NCI-H1417 treated with DMSO at 0.1 percent for 48 hours (cell line): ENCODE results near the gene CEP112.
"Not testable (repeated sequence)": the region's sequence is repeated elsewhere in the genome, so short reads cannot be mapped to it uniquely, and the experiment has no call there.

ENCODE experiments used
- DNase-seq: peaks from one replicate; lab custom pipeline; 2025; lab: John Stamatoyannopoulos, UW

The CEP112 gene

DNA sequence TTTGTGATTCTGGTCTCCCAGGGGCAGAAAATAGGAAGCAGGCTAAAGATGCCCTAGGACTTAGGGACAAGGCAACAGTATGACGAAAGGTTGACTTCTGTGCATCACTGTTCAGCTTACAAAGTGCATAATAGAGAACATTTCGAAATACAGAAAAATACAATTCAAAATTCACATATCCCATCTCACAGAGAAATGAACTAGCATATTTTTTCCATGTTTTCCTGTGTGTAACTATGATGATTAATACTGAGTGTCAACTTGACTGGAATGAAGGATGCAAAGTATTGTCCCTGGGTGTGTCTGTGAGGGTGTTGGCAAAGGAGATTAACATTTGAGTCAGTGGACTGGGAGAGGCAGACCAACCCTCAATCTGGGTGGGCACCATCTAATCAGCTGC, 365.4 kb downstream of the CEP112 start:
- not testable (repeated sequence) for DNase-seq

GRCh38 chr17:65824901-65825300, 367.0 kb downstream of the CEP112 start:
- DNase-seq, result no peak

DNA sequence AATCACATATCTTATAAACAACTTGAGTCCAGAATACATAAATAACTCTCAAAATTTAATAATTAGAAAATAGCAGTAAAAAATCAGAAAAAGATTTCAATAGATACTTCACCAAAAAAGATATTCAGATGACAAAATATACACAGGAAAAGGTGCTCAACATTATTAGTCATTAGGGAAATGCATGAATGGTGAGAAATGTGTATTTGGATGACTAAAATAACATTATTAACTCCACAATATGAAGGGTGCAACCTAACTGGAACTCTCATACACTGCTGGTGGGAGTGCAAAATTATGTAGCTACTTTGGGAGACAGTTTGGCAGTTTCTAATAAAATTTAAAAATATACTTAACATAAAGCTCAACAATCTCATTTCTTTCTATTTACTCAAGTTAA, 368.2 kb downstream of the CEP112 start:
- DNase-seq, result no peak

GRCh38 chr17:65820811-65821210, 371.1 kb downstream of the CEP112 start:
- no peak for DNase-seq

DNA sequence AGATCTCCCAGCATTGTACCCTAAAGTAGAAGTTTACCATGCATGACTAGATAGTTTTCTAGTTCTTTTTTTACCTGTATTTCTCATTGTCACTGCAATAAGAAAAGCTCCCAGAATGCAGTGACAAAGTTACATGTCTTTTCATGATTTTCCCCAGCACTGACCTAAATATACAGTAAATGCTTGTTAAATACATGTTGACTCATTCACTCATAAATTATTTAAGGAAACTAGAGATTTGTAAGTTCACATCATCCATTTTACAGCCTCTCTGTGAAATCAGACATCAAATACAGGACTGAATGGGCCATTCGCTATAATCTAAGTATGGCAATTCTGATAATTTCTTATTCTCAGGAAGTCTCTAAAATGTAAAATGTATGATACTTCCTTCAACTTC, 371.6 kb downstream of the CEP112 start:
- DNase-seq, result no peak

GRCh38 chr17:65819810-65820209, 372.1 kb downstream of the CEP112 start:
- DNase-seq, result no peak

DNA sequence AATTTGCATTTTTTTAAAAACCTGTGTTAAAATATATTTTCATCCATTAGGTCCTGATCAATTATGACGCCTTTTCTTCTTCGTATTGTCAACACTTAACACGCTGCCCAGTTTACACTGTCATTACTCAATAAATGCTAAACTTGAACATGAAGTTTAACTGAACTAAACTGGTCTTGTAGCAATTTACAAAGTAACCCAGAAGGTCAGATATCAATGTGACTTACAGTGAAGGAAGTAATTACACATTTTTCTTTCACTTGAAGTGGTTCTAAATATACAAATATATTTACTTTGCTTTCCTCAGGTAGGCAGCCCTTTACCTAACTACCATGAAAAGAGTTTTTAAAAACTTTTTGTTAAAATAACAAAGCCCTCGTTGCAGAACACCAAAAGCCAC, 374.0 kb downstream of the CEP112 start:
- no peak for DNase-seq

GRCh38 chr17:65814418-65814817, 377.5 kb downstream of the CEP112 start:
- no peak for DNase-seq

DNA sequence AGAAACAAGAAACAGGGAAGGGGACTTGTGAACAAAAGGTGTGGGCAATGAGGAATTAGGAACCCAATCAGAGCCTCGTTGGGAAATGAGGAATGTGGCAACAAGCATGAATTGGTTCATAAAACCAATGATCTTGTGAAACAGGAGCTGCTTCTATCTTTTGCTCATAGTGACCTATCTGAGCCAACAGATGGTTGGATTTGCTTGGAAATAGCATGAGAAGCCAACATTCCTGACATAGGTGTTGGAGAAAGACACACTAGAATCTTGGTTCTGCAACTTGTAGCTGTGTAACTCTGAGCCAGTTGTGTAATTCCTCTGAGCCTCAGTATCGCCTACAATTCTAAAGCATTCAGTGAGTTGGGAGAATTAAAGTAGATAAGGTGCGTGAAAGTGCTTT, 378.6 kb downstream of the CEP112 start:
- DNase-seq, result no peak

DNA sequence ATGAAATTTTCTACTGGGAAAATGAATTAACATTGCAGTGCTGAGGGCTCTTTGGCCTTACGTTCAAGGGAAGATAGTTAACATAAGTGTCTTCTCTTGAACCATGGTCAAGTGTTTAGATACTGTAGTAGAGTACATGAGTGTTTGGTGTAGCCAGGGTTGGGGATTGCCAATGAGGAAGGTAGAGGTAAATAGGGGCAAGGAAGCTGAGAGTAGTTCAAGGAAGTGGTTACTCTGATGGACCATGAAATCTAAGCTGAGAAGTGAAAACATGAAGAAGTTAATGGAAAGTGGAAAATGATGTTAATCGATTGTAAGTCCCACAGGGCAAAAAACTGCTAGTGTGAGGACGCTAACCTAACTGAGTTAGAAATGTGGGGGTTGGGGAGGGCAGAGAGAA, 380.9 kb downstream of the CEP112 start:
- DNase-seq, result no peak

DNA sequence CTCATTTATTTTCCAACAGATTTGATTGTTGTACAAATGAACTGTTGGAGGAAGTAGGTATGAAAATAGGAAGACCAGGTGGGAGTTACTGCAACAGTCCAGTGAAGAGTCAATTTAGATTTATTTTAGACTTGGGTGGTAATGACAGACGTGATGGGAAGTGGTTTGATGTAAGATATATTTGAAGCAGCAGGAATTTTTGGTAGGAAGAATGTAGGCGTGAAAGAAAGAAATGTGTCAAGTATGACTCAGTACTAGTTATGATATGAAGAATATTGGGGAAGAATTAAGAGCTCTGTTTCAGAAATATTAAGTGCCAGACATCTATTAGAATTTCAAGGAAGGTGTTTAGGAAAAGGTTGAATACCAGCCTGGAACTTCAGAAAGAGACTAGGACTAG, 382.6 kb downstream of the CEP112 start:
- no peak for DNase-seq

DNA sequence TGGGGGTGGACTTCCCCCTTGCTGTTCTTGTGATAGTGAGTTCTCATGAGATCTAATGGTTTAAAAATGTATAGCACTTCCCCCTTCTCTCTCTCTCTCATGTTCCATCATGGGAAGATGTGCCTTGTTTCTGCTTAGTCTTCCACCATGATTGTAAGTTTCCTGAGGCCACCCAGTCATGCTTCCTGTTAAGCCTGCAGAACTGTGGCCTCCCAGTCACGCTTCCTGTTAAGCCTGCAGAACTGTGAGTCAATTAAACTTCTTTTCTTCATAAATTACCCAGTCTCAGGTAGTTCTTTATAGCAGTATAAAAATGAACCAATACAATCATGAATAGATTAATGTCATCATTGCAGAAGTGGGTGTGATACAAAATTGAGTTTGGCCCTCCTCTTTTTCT, 383.4 kb downstream of the CEP112 start:
- not testable (repeated sequence) for DNase-seq

GRCh38 chr17:65807361-65807760, 384.6 kb downstream of the CEP112 start:
- no peak for DNase-seq

- DNase-seq, result no peak
Observed at GRCh38 chr17:65801513-65801912, 390.4 kb downstream of the CEP112 start.

GRCh38 chr17:65800655-65801054, 391.3 kb downstream of the CEP112 start:
- no peak for DNase-seq

DNA sequence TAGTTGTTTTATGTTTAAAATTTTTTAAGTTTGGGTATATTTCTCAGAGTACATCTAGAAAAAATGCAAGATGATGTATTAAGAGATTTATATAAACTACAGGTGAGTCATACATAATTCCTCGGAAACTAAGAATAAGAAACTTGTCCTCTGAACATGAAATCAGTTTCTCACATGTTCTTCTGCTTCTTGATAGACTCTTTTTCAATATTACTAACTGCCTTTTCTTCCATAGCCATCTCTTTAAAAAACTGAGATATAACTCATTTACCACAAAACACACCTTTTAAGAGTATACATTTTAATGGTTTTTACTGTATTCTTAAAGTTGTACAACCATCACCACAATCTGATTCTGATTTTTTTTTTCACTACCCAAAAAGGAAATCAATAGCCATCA, 392.1 kb downstream of the CEP112 start:
- DNase-seq, result no peak

DNA sequence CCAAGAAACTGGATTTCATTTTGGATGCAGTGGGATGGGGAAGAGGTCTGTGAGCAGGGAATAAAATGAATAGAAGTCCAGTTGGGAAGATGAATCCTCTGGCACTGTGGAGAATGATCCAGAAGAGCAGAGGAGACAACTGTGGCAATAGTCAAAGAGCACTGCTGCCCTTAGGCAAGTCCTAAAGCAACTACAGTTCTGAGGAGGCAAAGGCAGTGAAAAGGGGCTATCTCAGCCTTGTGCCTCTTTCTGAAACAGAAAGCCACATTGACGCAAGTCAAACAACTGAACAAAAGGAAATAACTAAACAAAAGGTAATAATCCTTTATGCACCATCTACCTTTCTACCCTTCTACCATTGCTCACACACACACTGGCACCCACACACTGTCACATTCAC, 392.5 kb downstream of the CEP112 start:
- no peak for DNase-seq

- DNase-seq, result no peak
Observed at GRCh38 chr17:65797809-65798208, 394.1 kb downstream of the CEP112 start.

GRCh38 chr17:65797101-65797500, 394.8 kb downstream of the CEP112 start:
- no peak for DNase-seq

DNA sequence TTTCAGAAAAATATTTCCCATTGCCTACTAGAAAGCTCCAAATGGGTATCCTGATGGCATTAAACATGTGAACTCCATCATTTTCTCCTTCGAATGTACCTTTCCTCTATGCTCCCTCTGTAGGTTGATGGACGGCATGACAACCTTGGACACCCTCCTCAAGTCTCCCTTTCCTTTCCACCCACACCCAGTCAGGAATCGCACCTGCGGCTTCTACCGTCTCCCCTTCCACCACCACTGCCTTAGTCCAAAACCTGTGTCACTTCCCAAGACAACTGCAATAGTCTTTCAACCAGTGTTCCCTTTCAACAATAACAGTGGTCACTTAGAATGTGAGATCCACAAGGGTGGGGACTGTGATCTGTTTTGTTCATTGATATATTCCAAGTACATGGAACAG, 397.4 kb downstream of the CEP112 start:
- DNase-seq, result no peak

DNA sequence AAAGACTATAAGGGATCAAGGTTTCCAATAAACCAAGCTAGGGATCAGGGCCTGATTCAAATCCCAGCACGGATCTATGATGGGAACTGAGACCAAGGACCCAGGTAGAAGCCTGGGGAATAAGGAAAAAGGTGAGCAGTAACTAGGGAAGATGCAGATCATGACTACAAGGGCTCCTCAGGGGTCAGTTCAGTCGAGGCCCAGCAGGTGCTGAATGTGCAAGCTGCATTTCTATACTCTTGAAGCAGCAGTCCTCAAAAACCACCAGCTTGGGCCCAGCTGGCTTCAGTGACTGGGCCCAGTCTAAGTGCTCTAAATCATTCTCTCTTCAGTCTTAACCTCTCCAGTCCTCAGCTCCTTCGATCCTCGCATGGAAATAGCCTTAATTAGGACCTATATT, 401.7 kb downstream of the CEP112 start:
- DNase-seq, result no peak

DNA sequence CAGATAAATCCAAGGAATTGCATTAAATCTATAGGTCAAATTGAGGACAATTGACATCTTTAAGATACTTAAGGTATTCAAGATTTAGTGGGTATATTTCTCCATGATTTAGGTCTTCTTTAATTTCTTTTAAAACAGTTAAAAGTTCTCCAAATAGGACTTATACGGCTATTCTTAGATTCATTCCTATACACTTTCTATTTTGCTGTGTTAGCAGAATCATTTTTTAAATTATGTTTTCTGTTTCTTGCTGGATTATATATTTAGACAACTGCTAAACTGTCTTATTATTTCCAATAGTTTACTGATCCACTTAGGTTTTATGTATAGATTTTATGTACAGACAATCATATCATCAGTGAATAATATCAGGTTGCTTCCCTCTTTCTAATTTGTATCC, 404.4 kb downstream of the CEP112 start:
- no peak for DNase-seq

DNA sequence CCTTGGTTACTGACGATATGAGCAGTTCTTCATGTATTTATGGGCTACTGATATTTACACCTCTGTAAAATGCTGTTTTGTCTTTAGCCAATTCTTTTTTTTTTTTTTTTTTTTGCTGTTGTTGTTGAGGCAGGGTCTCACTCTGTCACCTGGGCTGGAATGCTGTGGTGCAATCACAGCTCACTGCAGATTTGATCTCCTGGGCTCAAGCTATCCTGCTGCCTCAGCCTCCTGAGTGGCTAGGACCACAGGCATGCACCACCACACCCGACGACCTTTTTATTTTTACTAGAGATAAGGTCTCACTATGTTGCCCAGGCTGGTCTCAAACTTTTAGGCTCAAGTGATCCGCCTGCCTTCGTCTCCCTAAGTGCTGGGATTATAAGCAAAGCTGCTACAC, 405.5 kb downstream of the CEP112 start:
- DNase-seq, result no peak

GRCh38 chr17:65785109-65785508, 406.8 kb downstream of the CEP112 start:
- DNase-seq, result no peak

GRCh38 chr17:65783845-65784334, 408.0 kb downstream of the CEP112 start:
- DNase-seq, result no peak
